LNCaP clone FGC (cell line): Measurements from ENCODE around the gene LSM3.
A peak's percentile ranks its signal among the peaks of the same experiment; 100 is the strongest.

ENCODE experiments used
- DNase-seq: peaks from one replicate; pipeline ENCODE4 v3.0.0-alpha.2; 2011; ENCODE audit warnings: low read depth
- H3K4me3 ChIP-seq: 2 replicates; pipeline ENCODE4 v1.5.1; 2011; ENCODE audit warnings: mild to moderate bottlenecking, low read depth, low read length, control low read depth
- TF ChIP-seq, protein P1 (sequence below): IDR thresholded peaks from 2 replicates; pipeline ENCODE4 v1.5.1; 2012; ENCODE audit warnings: mild to moderate bottlenecking; ENCODE audit not compliant: control insufficient read depth, insufficient read depth; ENCODE audit errors: extremely low read depth

LSM3 gene

DNA sequence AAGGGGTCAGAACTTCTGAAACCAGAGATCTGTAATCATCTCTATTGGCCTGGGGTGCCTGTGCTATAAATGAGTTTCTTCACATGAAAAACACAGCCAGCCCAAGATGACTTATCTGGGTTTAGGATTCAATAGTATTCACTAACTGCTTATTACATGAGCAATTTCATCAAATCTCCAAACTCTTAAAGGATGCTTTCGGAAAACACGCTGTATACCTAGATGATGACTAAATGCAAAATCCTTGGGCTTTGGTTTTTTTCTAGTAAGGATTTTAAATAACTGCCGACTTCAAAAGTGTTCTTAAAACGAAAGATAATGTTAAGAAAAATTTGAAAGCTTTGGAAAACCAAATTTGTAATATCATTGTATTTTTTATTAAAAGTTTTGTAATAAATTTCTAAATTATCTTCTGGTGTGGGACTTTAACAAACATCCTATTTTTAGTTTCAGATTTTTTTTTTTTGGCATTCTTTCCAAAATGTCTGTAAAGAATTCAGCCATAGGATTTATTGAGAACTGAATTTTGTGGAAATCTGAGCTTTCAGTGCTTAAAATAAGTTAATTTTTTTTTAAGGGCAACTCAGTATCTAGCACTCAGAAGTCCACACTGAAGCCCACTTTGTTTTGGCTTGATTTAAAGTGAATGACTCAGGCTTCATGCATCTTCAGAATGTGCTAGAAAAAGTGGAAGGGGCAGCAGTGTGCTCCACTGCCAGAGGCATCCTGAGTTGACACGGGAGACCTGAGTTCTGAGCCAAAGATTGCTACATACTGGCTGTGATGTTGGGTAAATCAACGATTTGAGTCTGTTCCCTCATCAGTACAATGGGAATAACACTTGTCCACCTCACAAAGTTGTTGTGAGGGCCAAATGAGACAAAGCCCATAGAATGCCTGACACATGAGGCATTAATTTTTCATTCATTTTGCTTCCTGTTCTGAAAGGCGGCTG lies 35.1 kb upstream of the LSM3 start:
- no peak for DNase-seq
- H3K4me3 ChIP-seq = no peak overlapping the region
- TF ChIP-seq, protein P1, sequence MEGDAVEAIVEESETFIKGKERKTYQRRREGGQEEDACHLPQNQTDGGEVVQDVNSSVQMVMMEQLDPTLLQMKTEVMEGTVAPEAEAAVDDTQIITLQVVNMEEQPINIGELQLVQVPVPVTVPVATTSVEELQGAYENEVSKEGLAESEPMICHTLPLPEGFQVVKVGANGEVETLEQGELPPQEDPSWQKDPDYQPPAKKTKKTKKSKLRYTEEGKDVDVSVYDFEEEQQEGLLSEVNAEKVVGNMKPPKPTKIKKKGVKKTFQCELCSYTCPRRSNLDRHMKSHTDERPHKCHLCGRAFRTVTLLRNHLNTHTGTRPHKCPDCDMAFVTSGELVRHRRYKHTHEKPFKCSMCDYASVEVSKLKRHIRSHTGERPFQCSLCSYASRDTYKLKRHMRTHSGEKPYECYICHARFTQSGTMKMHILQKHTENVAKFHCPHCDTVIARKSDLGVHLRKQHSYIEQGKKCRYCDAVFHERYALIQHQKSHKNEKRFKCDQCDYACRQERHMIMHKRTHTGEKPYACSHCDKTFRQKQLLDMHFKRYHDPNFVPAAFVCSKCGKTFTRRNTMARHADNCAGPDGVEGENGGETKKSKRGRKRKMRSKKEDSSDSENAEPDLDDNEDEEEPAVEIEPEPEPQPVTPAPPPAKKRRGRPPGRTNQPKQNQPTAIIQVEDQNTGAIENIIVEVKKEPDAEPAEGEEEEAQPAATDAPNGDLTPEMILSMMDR = no peak

DNA sequence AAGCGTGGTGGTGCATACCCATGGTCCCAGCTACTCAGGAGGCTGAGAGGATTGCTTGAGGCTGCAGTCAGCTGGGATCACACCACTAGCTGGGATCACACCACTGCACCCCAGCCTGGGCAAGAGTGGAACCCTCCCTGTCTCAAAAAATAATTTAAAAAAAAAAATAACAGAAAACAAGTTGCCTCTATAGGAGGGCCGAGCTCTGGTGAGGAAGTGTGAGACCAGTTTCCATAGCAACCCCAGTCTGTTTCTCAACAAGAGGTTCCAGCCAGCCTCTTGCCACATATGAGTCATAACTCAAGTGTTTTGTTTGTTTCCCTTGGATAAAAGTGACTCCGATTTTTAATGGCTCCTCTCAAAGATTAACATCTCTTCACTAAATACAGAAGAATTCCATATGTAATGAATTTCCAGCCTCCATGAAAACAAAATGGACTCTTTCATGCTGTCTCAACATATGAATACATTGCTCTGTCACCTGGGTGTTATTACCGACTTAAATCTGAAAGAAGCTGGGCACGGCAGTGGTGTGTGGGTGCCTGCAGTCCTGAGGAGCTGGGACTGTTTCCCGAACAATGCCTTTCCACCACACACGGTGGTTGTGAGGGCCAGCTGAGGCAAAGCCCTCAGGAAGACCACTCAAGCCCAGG lies 34.1 kb upstream of the LSM3 start:
- TF ChIP-seq, protein P1 = no peak
- DNase-seq = peak; percentile 87
- H3K4me3 ChIP-seq = peak overlapping the region; percentile 15; the same call in 1 of the 2 replicates

DNA sequence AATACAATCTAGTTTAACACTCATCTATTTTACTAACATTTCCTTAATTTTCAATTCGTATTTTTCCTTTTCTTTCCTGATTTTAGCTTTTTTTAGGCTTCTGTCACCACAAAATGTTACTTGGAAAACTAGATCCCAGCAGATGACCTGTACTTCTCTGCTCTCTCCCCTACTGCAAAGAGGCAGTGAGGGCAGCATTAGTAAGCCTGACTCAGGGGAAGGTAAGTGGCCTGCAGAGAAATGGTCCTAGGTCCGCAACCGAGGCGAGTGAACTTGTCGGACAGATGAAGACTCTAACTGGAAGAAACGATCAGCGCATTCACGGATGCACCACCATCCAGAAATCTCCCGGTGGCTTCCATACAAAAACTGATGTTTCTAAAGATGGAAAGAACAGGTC lies 33.4 kb upstream of the LSM3 start:
- no peak for DNase-seq
- TF ChIP-seq, protein P1 = no peak
- no peak overlapping the region for H3K4me3 ChIP-seq

DNA sequence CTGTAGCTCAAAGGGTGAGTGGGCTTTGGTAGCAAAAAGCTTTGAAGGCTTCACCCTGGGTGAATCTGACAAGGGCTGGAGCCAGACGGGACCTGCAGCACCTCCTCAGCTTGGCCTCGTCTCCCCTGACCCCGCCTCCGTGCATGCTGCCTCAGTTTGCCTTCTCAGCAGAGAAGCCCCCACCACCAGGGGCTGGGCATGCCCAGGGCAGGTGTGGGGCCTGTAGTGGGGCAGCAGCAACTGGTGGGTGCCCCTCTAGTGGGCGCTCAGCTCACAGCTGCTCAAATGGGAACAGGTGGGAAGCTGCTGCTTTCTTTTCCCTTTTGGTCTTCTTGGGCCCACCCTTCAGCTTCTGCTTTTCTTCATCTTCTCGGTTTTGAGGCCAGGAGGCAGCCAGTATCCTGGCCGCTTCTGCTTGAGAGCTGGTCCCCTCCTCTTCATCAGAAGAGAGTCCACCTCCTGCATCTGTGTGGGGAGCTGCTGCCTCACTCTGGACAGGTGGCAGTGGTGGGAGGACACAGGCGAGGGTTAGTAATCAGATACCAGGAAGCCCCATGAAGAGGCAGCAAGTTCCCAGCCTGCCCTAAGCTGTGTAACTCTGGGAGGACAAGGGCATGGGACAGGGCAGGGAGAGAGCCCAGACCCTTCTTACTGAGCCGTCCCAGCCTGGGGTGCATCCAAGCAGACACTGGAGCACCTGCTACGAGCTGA lies 32.8 kb upstream of the LSM3 start:
- TF ChIP-seq, protein P1 = no peak

DNA sequence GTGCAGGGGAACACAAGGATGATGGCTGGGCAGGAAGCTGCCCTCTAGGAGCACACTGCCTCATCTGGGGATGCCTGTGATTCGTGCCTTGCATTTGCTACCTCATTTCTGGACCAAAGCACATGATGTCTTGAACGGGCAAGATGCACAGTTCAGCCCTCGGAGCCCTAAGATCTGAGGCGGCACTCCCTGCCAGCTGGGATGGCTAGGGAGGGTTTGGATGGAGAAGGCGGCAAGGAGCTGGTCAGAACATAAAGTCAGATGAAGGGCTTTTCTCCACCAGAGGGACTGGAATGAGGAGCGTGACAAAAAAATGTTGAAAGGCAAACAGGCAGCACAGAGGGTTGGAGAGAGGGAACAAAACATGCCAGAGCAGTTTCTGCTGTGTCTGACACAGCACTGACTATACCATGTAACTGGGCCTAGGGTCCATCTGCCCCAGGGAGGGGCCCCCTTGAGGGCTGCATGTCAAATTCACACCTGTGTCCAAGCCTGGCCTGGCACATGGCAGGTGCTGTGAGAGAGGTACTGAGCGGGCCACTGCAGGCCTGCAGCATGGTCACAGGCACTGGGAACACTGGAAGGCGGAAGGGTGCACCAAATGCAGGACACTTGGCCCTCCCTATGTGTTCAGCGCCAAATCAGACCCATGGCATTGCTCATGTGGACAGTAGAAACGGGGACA lies 32.1 kb upstream of the LSM3 start:
- no peak for DNase-seq
- no peak overlapping the region for H3K4me3 ChIP-seq
- TF ChIP-seq, protein P1 = no peak

More for the DNA sequence above, 32.8 kb upstream of the LSM3 start:
- DNase-seq = no peak
- H3K4me3 ChIP-seq = no peak overlapping the region

DNA sequence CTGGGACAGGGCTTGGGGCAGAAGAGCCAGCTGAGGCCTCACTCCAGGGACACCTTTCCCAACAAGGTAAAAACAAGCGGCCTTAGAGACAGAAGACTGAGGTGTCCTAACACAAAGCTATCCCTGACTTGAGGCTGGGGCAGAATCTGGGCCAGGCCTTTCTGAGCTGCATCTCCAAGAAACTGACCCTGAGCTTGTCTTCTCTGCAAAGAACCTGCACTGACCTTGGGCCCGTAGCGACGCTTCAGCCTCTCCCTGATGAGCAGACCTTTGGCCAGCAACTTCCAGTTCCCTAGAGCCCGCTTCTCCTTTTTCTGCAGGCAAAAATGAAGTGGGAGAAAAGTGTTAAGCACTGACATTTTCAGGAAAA lies 31.6 kb upstream of the LSM3 start:
- no peak for DNase-seq
- TF ChIP-seq, protein P1 = no peak
- no peak overlapping the region for H3K4me3 ChIP-seq
